GM19025 (cell line): ENCODE measurements around the gene TULP4.
A peak's percentile ranks its signal among the peaks of the same experiment; 100 is the strongest.
"Not testable (repeated sequence)": the region's sequence is repeated elsewhere in the genome, so short reads cannot be mapped to it uniquely, and the experiment has no call there.

Experiments used
- ATAC-seq: cut with Tn5 transposase; IDR thresholded peaks from one replicate; pipeline ENCODE4 v1.9.1; 2021; ENCODE audit warnings: mild to moderate bottlenecking, low read depth, moderate library complexity; ENCODE audit not compliant: unreplicated experiment

Gene TULP4

DNA sequence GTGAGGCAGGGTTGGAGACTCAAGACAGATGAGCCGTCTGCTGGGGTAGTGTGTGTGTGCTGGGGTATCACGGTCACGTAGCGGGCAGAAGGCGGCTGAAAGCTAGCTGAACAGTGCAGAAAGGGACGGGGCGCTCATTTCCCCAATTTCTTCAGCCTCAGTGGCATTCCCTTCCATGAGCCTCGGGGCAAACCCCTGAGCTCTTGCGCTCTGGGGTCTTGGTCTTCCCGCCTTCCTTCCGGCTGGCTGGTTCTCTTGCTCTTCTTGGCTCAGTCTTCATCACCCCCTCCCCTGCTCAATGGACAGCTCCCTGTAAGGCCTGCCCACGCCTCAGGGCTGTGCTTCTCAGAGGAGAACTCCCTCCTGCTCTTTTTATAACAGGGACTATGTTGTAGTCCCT is 232.2 kb downstream of the TULP4 start:
- ATAC-seq: no peak

DNA sequence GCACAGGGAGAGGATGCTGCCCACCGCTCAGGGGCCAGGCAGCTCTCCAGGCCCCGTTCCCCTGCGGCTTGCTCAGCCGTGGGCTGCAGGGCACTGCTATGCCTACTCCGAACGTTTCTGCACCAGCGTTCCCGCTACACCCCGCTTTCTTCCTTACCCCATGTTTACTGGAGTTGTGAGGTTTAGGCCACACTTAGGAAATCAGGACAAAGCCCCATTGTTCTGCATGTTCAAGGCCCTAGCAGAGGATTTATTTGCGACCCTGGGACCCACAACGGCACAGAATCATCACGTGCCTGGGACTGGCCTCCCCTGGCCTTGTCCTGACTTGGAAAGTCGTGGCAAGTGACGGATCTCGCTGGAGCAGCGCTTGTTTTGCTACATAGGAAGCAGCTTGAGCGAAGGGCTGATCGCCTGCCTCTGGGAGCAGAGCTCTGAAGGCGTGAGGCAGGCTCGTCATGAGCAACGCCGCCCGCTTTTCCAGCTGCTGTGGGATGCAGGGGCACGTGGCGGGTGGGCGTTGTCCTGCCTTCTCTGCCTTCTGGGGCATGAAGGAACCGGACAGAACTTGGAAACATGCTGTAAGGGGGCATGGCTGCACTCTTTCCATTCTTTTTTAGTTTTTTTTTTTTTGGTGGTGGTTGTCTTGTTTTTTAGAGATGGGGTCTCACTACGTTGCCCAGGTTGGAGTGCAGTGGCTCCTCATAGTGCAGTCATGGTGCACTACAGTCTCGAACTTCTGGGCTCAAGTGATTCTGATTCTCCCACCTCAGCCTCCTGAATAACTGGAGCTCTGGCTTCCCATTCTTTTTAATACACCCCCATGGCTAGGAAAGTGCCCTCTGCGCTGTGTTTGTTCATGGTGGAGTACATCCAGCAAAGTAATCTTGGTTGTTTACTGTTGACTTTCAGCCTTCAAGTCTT is 233.0 kb downstream of the TULP4 start:
- ATAC-seq: no peak

DNA sequence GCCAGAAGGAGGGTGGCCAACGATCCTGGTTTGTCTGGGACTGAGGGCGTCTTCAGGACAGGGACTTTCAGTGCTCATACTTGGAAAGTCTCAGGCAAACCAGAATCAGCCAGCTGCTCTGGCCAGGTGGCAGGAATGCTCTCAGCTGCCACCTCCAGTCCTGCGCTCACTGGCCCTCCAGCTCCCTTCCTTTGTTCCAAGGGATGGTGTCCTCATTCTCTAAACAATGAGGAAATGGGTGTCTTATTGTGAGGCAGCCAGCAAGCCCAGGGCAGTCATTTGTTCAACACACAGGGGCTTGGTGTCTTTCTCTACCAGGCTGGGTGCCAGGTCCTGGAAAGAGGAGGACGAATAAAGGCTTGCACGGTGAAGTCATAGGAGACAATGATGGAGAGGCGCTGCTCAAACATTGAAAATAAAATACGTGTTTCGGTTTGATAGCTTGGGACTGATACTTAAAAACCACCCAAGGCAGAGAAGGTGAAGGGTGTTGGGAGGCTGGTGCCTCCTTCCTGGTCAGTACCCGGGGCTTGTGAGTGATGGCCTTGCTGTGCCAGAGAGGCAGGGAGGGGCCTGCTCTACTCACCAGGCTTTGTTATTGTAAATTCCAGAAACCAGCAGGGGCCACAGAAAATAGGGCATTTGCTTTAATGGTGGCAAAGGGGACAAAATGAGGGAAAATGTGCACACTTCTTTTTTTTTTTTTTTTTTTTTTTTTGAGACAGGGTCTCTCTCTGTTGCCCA is 236.3 kb downstream of the TULP4 start:
- no peak for ATAC-seq

DNA sequence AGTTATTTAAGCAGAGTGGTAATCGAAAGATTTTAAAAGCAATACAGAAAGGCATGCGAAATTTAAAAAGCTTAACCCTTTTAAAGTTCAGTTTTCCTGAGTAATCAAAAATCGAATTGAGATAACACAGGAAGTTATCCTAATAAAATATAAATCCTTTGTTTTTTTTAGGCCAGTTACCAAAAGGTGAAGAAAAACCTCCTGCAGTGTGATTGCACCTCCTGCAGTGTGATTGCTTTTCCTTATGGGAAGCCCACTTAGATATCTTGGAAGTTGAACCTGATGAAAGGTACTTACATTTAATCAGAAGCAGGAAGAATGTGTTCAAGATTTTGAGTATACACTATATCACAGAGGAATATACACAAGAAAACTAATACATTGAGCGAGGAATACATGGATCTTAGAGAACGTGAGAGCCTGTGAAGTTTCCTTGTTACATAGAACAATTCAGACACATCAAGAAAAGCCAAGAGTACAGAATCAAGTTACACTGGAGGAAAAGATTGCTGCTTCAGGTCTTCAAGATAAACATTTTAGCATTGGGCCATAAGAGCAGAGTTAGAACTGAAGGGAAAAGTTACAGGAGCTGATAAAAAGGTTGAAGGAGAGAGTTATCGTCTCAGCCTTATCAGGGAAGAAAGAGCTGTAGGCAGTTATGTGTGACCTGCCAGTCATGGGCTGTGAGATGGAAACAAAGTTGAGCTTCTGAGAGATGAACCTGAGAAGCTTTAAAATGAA is 240.0 kb downstream of the TULP4 start:
- ATAC-seq: no peak

DNA sequence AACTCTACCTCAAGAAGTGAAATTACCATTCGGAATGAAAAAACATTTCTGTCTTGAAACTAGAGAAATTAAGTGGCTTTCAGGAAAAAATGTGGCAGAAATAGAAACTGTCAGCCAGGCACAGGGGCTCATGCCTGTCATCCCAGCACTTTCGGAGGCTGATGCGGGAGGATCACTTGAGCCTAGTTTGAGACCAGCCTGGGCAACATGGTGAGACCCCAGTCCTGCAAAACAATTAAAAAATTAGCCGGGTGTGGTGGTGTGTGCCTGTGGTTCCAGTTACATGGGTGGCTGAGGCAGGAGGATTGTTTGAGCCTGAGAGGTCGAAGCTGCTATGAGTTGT is 240.5 kb downstream of the TULP4 start:
- no peak for ATAC-seq

DNA sequence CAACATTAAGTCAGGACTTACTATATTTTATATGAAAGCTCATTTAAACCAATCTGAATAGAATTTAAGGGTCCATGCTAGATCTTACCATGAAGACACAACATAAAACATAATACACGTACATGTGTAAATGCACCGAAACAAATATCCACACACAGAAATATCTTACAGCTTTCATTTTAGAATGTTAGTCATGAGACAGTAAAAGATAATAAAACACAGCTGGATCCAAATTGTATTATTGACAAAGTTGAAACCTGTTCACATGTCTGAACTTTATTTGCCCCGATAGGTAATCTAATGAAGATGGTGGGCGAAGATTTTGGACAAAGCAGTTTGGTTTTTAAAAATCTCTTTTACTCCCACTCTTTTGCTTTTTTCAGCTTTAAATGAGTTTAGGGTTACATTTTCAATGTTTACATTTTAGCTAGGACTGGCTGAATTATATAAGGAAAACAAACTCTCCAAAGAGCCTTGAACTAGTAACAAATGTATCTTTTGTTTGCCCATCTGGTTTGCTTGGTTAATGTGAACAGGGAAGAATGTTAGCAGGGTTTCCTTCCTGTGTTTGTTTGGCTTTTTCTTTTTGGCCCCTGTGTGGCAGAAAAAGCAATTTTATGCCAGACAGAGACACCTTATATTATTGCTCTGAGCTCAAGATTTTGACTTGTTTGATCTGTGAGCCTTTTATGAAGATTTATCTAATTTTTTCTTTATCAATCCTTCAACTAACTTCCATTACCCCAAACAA is 242.5 kb downstream of the TULP4 start:
- no peak for ATAC-seq

DNA sequence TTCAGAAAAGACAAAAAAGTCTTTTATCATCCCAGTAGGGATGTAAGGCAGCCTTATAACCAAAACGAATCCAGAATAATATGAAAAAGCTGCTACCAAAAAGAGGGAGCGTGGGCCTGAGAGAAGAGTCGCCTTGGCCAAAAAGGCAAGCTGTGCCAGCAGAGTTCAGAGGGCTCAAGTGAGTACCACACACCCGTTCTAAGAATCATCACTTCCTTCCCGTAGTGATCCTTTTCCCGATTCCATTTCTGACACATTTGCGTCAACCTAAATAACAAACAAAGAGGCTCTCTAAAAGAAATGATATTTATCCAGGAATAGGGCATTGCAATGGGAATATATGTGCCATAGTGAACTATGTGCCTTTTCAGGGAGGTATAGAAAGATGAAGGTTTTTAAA is 243.8 kb downstream of the TULP4 start:
- no peak for ATAC-seq

DNA sequence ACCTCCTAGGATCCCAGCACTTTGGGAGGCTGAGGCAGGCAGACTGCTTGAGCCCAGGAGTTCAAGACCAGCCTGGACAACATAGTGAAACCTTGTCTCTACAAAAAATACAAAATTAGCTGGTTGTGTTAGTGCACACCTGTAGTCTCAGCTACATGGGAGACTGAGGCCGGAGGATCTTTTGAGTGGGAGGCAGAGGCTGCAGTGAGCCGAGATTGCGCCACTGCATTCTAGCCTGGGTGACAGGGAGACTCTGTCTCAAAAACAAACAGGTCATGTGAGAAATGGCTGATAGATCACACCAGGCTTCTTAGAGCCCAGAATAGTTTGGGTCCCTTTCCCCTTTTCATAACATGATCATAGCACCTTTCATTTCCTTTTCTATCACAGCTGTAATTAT is 244.8 kb downstream of the TULP4 start:
- ATAC-seq: not testable (repeated sequence)

DNA sequence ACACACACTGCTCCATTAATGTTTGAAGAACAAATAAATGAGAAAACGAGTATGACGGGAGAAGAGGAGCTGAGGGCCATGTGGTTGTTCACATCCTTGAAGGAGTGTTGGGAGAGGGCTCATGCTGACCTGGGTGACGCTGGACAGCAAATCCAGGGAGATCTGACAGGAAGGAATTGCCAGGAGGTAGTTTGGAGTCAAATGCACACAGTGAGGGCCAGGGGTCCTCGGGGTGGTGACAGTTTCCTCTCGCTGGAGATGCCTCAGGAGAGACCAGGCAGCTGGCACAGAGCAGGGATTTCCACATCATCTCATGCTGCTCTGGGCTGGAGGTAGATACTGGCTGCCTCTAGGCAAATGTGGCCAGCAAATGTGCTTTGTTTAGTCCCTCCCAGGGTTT is 245.7 kb downstream of the TULP4 start:
- no peak for ATAC-seq

DNA sequence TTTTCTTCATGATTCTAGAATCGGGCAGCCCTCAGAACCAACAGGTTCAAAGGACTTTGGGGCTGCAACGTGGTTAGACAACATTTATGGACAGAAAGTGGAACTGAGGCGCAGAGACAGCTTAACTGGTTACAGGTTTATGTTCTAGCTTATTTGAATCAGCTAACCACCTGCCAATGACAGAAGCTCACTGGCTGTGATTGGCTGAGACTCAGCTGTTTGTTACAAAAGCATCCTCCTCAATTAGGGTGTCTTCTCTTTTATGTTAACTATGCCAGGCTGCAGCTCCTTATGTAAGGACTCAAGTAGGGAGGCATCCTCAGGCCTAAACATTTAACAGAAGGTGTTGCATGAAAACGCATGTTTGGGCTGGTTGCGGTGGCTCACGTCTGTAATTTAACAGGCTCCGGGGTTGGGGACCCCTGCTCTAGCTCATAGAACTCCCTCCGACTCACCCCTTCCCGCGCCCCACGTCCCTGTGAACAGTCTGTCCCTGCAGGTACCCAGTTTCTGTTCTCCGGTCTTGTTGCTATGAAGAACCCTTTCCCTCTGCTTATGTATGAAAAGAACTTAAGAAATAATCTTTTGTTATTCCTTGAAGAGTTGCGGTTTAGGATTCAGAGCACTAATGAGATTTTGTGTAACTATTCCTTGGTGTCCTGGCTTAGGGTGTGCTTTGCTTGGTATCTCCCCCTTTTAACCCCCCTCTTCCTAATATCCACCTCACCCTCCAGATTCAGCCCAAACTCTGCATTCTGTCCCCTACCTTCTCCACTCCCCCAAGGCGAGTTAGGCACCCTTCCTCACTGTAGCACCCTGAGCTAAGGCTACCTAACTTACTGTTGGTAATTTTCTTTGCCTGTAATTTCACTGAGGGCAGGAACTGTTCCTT is 246.4 kb downstream of the TULP4 start:
- ATAC-seq: no peak

DNA sequence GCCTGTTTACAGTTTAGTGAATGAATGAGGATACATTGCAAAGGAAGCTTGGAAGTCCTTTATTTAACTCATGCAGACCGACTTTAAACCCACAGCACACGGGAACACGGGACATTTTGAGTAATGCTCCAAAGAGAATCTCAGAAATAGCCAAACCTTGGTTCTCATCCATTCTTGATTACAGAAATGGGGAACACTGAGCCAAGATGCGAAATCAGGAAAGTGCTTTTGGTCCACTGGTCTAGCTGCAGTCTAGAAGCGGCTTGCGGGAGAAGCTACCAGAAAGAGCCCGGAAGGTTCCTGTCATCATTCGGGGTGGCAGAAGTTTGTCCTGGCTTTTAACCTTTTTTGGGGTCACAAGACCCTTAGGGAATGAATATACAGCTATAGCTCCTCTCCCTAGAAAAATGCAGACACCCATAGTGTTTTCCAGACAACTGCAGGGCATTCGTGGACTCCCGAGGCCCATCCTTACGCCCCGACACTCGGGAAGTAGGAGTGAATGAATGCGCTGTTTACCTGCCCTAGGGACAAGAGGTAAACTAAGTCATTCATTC is 247.2 kb downstream of the TULP4 start:
- ATAC-seq: no peak

DNA sequence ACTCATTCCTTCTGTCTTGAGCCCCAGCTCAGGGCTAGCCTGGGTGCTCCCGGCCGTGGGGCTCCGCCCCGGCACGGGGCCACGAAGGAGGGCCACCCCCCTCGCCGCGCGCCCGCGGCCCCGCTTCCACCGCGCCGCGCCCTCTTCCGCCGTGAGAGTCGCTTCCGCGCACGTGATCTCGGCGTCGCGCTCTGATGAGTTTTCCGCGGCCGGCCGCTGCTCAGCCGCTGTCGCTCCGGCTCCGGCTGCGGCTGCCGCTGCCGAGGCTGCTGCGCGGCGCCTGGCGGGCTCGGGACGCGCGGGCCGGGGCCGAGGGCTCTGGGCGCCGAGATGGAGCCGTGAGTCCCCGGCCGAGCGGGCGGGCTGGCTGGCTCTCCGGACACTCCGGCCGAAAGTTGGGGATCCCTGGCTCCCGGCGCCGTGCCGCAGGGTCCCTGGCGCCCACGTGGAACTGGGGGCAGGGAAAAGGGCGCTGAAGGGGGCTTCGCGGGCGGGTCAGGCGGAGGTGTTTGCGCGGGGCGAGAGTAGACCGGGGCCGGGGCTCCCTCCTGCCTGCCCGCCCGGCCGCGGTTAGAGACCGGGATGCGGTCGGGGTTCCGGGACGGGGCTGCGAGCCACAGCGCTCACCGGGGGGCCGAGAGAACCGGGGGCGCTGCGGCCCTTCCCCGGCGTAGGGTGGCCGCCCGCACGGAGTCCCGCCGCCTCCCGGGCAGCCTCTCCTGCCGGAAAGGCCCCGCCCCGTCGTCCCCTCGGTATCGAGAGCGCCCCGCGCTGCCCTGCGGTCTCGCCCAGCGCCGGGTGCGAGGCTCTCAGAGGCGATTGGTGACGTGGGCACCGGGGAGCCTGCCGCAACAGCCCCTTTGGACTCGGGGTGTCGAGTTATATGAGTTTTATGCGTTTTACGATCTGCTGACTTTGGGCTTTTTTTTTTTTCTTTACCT is 247.9 kb downstream of the TULP4 start, which contains the start of gene TMEM181:
TMEM181 (plus strand) TSS at position 197 of the 941 bp plus-strand sequence; CDS start at position 331, 134 bp downstream.
- peak; percentile 84 for ATAC-seq

DNA sequence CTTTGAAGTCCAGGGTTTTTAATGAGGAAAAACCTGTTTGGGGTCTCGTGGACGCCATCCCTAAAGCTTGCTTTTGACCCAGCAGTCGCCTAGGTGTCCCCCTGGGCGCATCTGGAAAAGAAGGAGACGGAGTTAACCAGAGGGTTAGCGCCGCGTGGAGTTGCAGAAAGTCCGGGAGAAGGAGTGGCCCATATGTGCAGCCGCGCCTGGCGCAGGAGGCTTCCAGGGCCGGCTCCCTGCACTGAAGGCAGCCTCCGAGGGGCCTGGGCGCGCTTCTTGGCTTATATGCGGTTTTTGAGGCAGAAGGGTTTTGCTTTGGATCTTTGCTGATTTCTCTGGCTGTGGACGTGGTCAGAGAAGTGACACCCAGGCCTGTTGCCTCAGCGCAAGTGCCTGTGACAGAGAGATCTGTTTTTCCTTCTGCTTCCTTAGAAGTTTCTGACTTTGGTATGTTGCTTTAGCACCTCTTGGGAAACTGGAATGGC is 248.6 kb downstream of the TULP4 start:
- ATAC-seq: no peak
